SK-N-SH (cell line): Measurements from ENCODE around the gene SELENOK. TPM values are rescaled to one million over a fixed set of nuclear protein-coding genes. Genes with fewer than 3 reads are reported as not detected.

Source experiments
- CTCF ChIA-PET: fragments of 300-600, 350-600 bp; formaldehyde crosslinking; extraction: SDS; loops from one replicate; lab custom pipeline; 2021; lab: Yijun Ruan, JAX
- POLR2A ChIA-PET: fragments of 350-600 bp; sonication (Branson Sonifier 250); formaldehyde crosslinking; extraction: SDS; loops from one replicate; lab custom pipeline; 2020; ENCODE audit warnings: antibody characterized with exemption, inconsistent platforms; lab: Yijun Ruan, JAX
- DNase-seq: peaks from one replicate; pipeline ENCODE4 v3.0.0; 2012
- H2AFZ ChIP-seq: fragments of 200-600 bp; sonication (generic); 2 replicates; pipeline ENCODE4 v1.8.1; 2016; ENCODE audit warnings: antibody characterized with exemption, mild to moderate bottlenecking, low read depth
- H3F3A ChIP-seq: fragments of 200-600 bp; sonication (generic); replicated peaks from 2 replicates; pipeline ENCODE3; 2016; ENCODE audit warnings: antibody characterized with exemption, mild to moderate bottlenecking; ENCODE audit not compliant: insufficient read depth
- H3K27ac ChIP-seq, 2 experiments: fragments of 200-500 bp in 1 of 2; fragments of 200-600 bp in 1 of 2; sonication (Bioruptor generic) in 1 of 2; sonication (generic), shearing (Covaris generic) in 1 of 2; 2 replicates each; pipeline versions ENCODE4 v1.5.1 to v1.6.1; 2014 to 2016; ENCODE audit warnings: low read depth in 2 of 2, inconsistent platforms in 1 of 2, low read length in 1 of 2, mild to moderate bottlenecking in 1 of 2, mixed read lengths in 1 of 2
- H3K27me3 ChIP-seq: fragments of 200-600 bp; sonication (generic), shearing (Covaris generic); 2 replicates; pipeline ENCODE4 v1.6.1; 2016; ENCODE audit warnings: mixed run types; ENCODE audit not compliant: insufficient read depth
- H3K36me3 ChIP-seq, 2 experiments: fragments of 200-500 bp in 1 of 2; fragments of 200-600 bp in 1 of 2; sonication (Bioruptor generic) in 1 of 2; sonication (generic) in 1 of 2; replicated peaks in 1 of 2; 2 replicates each; pipeline versions ENCODE3 to v1.5.1; 2014 to 2016; ENCODE audit warnings: low read length in 1 of 2, mild to moderate bottlenecking in 1 of 2; ENCODE audit not compliant: insufficient read depth in 2 of 2, control insufficient read depth in 1 of 2
- H3K4me1 ChIP-seq, 2 experiments: fragments of 200-500 bp in 1 of 2; fragments of 200-600 bp in 1 of 2; sonication (Bioruptor generic) in 1 of 2; sonication (generic), shearing (Covaris generic) in 1 of 2; 2 replicates each; pipeline versions ENCODE4 v1.5.1 to v1.6.1; 2014 to 2016; ENCODE audit warnings: low read depth in 1 of 2, low read length in 1 of 2, mixed run types in 1 of 2; ENCODE audit not compliant: insufficient read depth in 2 of 2, control insufficient read depth in 1 of 2
- H3K4me2 ChIP-seq: fragments of 200-600 bp; sonication (generic), shearing (Covaris generic); 2 replicates; pipeline ENCODE4 v1.6.1; 2017; ENCODE audit warnings: mixed run types
- H3K4me3 ChIP-seq, 2 experiments: fragments of 200-500 bp in 1 of 2; fragments of 200-600 bp in 1 of 2; sonication (Bioruptor generic) in 1 of 2; sonication (generic), shearing (Covaris generic) in 1 of 2; 2 replicates each; pipeline versions ENCODE4 v1.5.1 to v1.8.1; 2014 to 2016; ENCODE audit warnings: low read depth in 2 of 2, inconsistent platforms in 1 of 2, low read length in 1 of 2, mild to moderate bottlenecking in 1 of 2, mixed read lengths in 1 of 2, moderate library complexity in 1 of 2
- H3K79me2 ChIP-seq: fragments of 200-600 bp; sonication (generic); 2 replicates; pipeline ENCODE4 v1.8.1; 2017; ENCODE audit warnings: mild to moderate bottlenecking; ENCODE audit not compliant: insufficient read depth
- H3K9ac ChIP-seq: fragments of 200-600 bp; sonication (generic); 2 replicates; pipeline ENCODE4 v1.6.1; 2017; ENCODE audit warnings: mixed run types
- H3K9me2 ChIP-seq: fragments of 200-600 bp; sonication (generic); 2 replicates; pipeline ENCODE4 v1.6.1; 2017; ENCODE audit warnings: mixed run types
- H3K9me3 ChIP-seq: fragments of 200-600 bp; sonication (generic); 2 replicates; pipeline ENCODE4 v1.6.1; 2017; ENCODE audit warnings: mixed run types, mild to moderate bottlenecking, moderate library complexity
- H4K20me1 ChIP-seq: fragments of 200-600 bp; sonication (generic); 2 replicates; pipeline ENCODE4 v1.6.1; 2017; ENCODE audit warnings: mild to moderate bottlenecking, mixed run types; ENCODE audit not compliant: insufficient read depth
- CHD2 ChIP-seq: fragments of 150-350 bp; IDR thresholded peaks from 2 replicates; pipeline ENCODE4 v1.6.1; 2018; ENCODE audit warnings: low read length; ENCODE audit not compliant: partially characterized antibody
- CTCF ChIP-seq: fragments of 200-600 bp; sonication (generic); IDR thresholded peaks from 2 replicates; pipeline ENCODE4 v1.6.1; 2017; ENCODE audit warnings: antibody characterized with exemption, mild to moderate bottlenecking, moderate library complexity
- EP300 ChIP-seq, 2 experiments: IDR thresholded peaks; 2 replicates each; pipeline versions ENCODE4 v1.4.0 to v1.6.1; 2012; ENCODE audit warnings: borderline replicate concordance in 1 of 2, low read depth in 1 of 2, low read length in 1 of 2
- GABPA ChIP-seq: IDR thresholded peaks from 2 replicates; pipeline ENCODE4 v1.4.0; 2012; ENCODE audit warnings: low read depth, mild to moderate bottlenecking
- IRF3 ChIP-seq: fragments of 150-350 bp; IDR thresholded peaks from 2 replicates; pipeline ENCODE4 v1.6.1; 2016; ENCODE audit warnings: mild to moderate bottlenecking, low read depth, low read length
- JUND ChIP-seq: IDR thresholded peaks from 2 replicates; pipeline ENCODE4 v1.4.0; 2012
- MAX ChIP-seq: IDR thresholded peaks from 2 replicates; pipeline ENCODE4 v1.4.0; 2012; ENCODE audit warnings: low read depth
- MEF2A ChIP-seq: IDR thresholded peaks from 2 replicates; pipeline ENCODE4 v1.4.0; 2012; ENCODE audit warnings: low read depth, borderline replicate concordance
- MXI1 ChIP-seq: IDR thresholded peaks from 2 replicates; pipeline ENCODE4 v1.6.1; 2012; ENCODE audit warnings: mild to moderate bottlenecking, low read depth, low read length, improper control_type of control experiment
- PBX3 ChIP-seq: IDR thresholded peaks from 2 replicates; pipeline ENCODE4; 2012
- RCOR1 ChIP-seq: fragments of 150-350 bp; IDR thresholded peaks from 2 replicates; pipeline ENCODE4 v1.6.1; 2017; ENCODE audit warnings: antibody characterized with exemption, low read length
- REST ChIP-seq: IDR thresholded peaks from 2 replicates; pipeline ENCODE4 v1.6.1; 2012; ENCODE audit warnings: mild to moderate bottlenecking, low read depth, low read length, moderate library complexity
- RFX5 ChIP-seq: IDR thresholded peaks from 2 replicates; pipeline ENCODE4 v1.6.1; 2012; ENCODE audit warnings: mild to moderate bottlenecking, improper control_type of control experiment, low read length
- RXRA ChIP-seq: IDR thresholded peaks from 2 replicates; pipeline ENCODE4 v1.4.0; 2012; ENCODE audit warnings: low read depth, mild to moderate bottlenecking, borderline replicate concordance
- TCF12 ChIP-seq: IDR thresholded peaks from 2 replicates; pipeline ENCODE4 v1.4.0; 2012
- TEAD4 ChIP-seq: IDR thresholded peaks from 2 replicates; pipeline ENCODE4 v1.4.0; 2012; ENCODE audit warnings: mild to moderate bottlenecking, borderline replicate concordance; ENCODE audit not compliant: insufficient read depth
- USF1 ChIP-seq: IDR thresholded peaks from 2 replicates; pipeline ENCODE4 v1.4.0; 2012; ENCODE audit warnings: low read depth, borderline replicate concordance
- ZBTB33 ChIP-seq: IDR thresholded peaks from 2 replicates; pipeline ENCODE4 v1.4.0; 2012; ENCODE audit warnings: low read depth, borderline replicate concordance
- WGBS: methylation state at CpG from one replicate; pipeline ENCODE4 v1.1.6; 2017; ENCODE audit warnings: low lambda C conversion rate; 5-methylcytosine and 5-hydroxymethylcytosine counted together
- polyA plus RNA-seq, 3 experiments: library from polyadenylated mRNA; depleted of rRNA; stranded (reverse); fragments of >200 nt; gene quantifications; 2 replicates each; pipeline ENCODE4 v1.2.3, GENCODE V29; 2012

SELENOK gene
- polyA plus RNA-seq, 1 of the 3 experiments (the other 2 are of a cell fraction): 29.2 TPM

- TF ChIP-seq ZBTB33: no peak
- TF ChIP-seq IRF3: no peak
- no peak for TF ChIP-seq MXI1
- TF ChIP-seq JUND: no peak
Measured at GRCh38 chr3:53902711-53903110, 11.1 kb upstream of the SELENOK start (continued).

- Histone ChIP-seq H3K9ac (no peak overlapping the region), H4K20me1 (no peaks in the 10 kb centered on the region), H3K4me1 (no peaks in the 10 kb centered on the region), H2AFZ (no peak overlapping the region), H3K4me3 (no peak overlapping the region), H3K9me3 (no peaks in the 10 kb centered on the region), H3K9me2 (no peaks in the 10 kb centered on the region), H3K36me3 (no peaks in the 10 kb centered on the region), H3F3A (no peaks in the 10 kb centered on the region), H3K79me2 (no peaks in the 10 kb centered on the region), H3K4me2 (no peak overlapping the region), H3K27me3 (peaks cover 7% of the 10 kb centered on the region; the same call in 1 of the 2 replicates), H3K27ac (no peak overlapping the region)
- no peak for DNase-seq
- 25% methylated on average over 1 of the region's 1 CpG for WGBS
- POLR2A ChIA-PET: no interaction called here
- CTCF ChIA-PET: no interaction called here
- TF ChIP-seq CTCF (no peak), JUND (no peak), PBX3 (no peak), RXRA (no peak), RFX5 (no peak), RCOR1 (no peak), CHD2 (no peak), TCF12 (no peak), MAX (no peak), REST (no peak), ZBTB33 (no peak), TEAD4 (no peak), USF1 (no peak), MEF2A (no peak), EP300 (IDR thresholded peaks at IDR 0.05; ENCODE audit: borderline replicate concordance in 1 of 2, low read depth in 1 of 2, low read length in 1 of 2) (no peak), GABPA (no peak)
Measured at GRCh38 chr3:53902067-53902466, 10.4 kb upstream of the SELENOK start.
